HEK293T (cell line): Measurements from ENCODE around the gene CELSR2.

Source experiments
- BHLHE40 ChIP-seq: fragments of 450-650 bp; IDR thresholded peaks from 2 replicates; pipeline ENCODE4 v1.6.1; 2016; ENCODE audit warnings: mild to moderate bottlenecking, moderate library complexity, borderline replicate concordance
- CTBP1 ChIP-seq: fragments of 450-650 bp; IDR thresholded peaks from 2 replicates; pipeline ENCODE4 v1.6.1; 2016; ENCODE audit warnings: borderline replicate concordance
- ELF4 ChIP-seq: fragments of 450-650 bp; IDR thresholded peaks from 2 replicates; pipeline ENCODE4 v1.6.1; 2017; ENCODE audit warnings: antibody characterized with exemption
- FOXA1 ChIP-seq: fragments of 450-650 bp; IDR thresholded peaks from 2 replicates; pipeline ENCODE4 v1.6.1; 2016; ENCODE audit warnings: mild to moderate bottlenecking
- FOXK2 ChIP-seq: fragments of 450-650 bp; IDR thresholded peaks from 2 replicates; pipeline ENCODE4 v1.6.1; 2016; ENCODE audit warnings: mild to moderate bottlenecking
- HDGF ChIP-seq: fragments of 450-650 bp; IDR thresholded peaks from 2 replicates; pipeline ENCODE4 v1.6.1; 2017; ENCODE audit warnings: antibody characterized with exemption, borderline replicate concordance
- L3MBTL2 ChIP-seq: fragments of 450-650 bp; conservative IDR thresholded peaks from 2 replicates; pipeline ENCODE4 v1.6.1; 2016; ENCODE audit warnings: mild to moderate bottlenecking
- LEF1 ChIP-seq: fragments of 450-650 bp; IDR thresholded peaks from 2 replicates; pipeline ENCODE4 v1.6.1; 2017; ENCODE audit warnings: mild to moderate bottlenecking, borderline replicate concordance
- NFRKB ChIP-seq: fragments of 450-650 bp; IDR thresholded peaks from 2 replicates; pipeline ENCODE4 v1.6.1; 2016; ENCODE audit warnings: mild to moderate bottlenecking, moderate library complexity
- SP1 ChIP-seq: fragments of 450-650 bp; IDR thresholded peaks from 2 replicates; pipeline ENCODE4 v1.6.1; 2017
- SUZ12 ChIP-seq: fragments of 450-650 bp; IDR thresholded peaks from 2 replicates; pipeline ENCODE4 v1.6.1; 2016; ENCODE audit warnings: mild to moderate bottlenecking
- TARDBP ChIP-seq: fragments of 450-650 bp; IDR thresholded peaks from 2 replicates; pipeline ENCODE4 v1.6.1; 2016
- TF ChIP-seq, protein P1 (sequence below): fragments of 450-650 bp; IDR thresholded peaks from 2 replicates; pipeline ENCODE4 v1.6.1; 2016

- TF ChIP-seq SUZ12: no peak
- no peak for TF ChIP-seq FOXA1
- TF ChIP-seq SP1: no peak
- no peak for TF ChIP-seq FOXK2
- no peak for TF ChIP-seq NFRKB
- no peak for TF ChIP-seq LEF1
- TF ChIP-seq L3MBTL2: no peak
- no peak for TF ChIP-seq ELF4
- no peak for TF ChIP-seq CTBP1
- TF ChIP-seq BHLHE40: no peak
- TF ChIP-seq, protein P1, sequence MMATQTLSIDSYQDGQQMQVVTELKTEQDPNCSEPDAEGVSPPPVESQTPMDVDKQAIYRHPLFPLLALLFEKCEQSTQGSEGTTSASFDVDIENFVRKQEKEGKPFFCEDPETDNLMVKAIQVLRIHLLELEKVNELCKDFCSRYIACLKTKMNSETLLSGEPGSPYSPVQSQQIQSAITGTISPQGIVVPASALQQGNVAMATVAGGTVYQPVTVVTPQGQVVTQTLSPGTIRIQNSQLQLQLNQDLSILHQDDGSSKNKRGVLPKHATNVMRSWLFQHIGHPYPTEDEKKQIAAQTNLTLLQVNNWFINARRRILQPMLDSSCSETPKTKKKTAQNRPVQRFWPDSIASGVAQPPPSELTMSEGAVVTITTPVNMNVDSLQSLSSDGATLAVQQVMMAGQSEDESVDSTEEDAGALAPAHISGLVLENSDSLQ: no peak
- no peak for TF ChIP-seq TARDBP
- no peak for TF ChIP-seq HDGF
Measured at GRCh38 chr1:109238382-109238781, 11.0 kb upstream of the CELSR2 start.
